Common myeloid progenitor, CD34-positive (primary cell): ENCODE results near the gene GUK1. TPM values are rescaled to one million over a fixed set of nuclear protein-coding genes. Genes with fewer than 3 reads are reported as not detected.

Experiments used
- CTCF ChIA-PET: fragments of 350-600 bp; sonication (Branson Sonifier 250); formaldehyde crosslinking; loops from one replicate; lab custom pipeline; 2021; ENCODE audit warnings: antibody characterized with exemption; lab: Charles Lee
- POLR2A ChIA-PET: fragments of 350-600 bp; sonication (Branson Sonifier 250); formaldehyde crosslinking; loops from one replicate; lab custom pipeline; 2021; ENCODE audit warnings: antibody characterized with exemption; lab: Charles Lee
- DNase-seq, 3 donors: peaks; one replicate each; pipeline versions ENCODE4 v3.0.0 to v3.0.0-alpha.2; 2013
- H3K27ac ChIP-seq, 2 experiments: 1 replicate in 1 of 2; 2 replicates in 1 of 2; pipeline ENCODE4 v1.7.0; 2013; ENCODE audit warnings: inconsistent platforms in 2 of 2, low read length in 2 of 2, mild to moderate bottlenecking in 2 of 2, low read depth in 1 of 2, moderate library complexity in 1 of 2; ENCODE audit not compliant: severe bottlenecking in 2 of 2, insufficient read depth in 1 of 2, poor library complexity in 1 of 2
- H3K27me3 ChIP-seq, 5 experiments: replicated peaks in 2 of 5; 1 replicate in 3 of 5; 2 replicates in 2 of 5; pipeline versions ENCODE4 v1.6.1 to v1.7.0; 2013; ENCODE audit warnings: low read length in 4 of 5, mild to moderate bottlenecking in 2 of 5, moderate library complexity in 2 of 5, inconsistent platforms in 1 of 5; ENCODE audit not compliant: insufficient read depth in 5 of 5, control insufficient read depth in 4 of 5
- H3K36me3 ChIP-seq, 4 experiments: 1 replicate in 2 of 4; 2 replicates in 2 of 4; pipeline versions ENCODE4 v1.6.1 to v1.7.0; 2013; ENCODE audit warnings: low read length in 3 of 4, control low read depth in 1 of 4, mild to moderate bottlenecking in 1 of 4; ENCODE audit not compliant: control insufficient read depth in 4 of 4, insufficient read depth in 4 of 4
- H3K4me1 ChIP-seq, 4 experiments: 1 replicate in 3 of 4; 2 replicates in 1 of 4; pipeline versions ENCODE4 v1.6.1 to v1.7.1; 2013; ENCODE audit warnings: low read length in 3 of 4, mild to moderate bottlenecking in 3 of 4, control low read depth in 1 of 4, inconsistent platforms in 1 of 4, moderate library complexity in 1 of 4; ENCODE audit not compliant: control insufficient read depth in 4 of 4, insufficient read depth in 4 of 4; ENCODE audit errors: control extremely low read depth in 1 of 4
- H3K4me3 ChIP-seq, 7 experiments: 1 replicate in 4 of 7; 2 replicates in 3 of 7; pipeline versions ENCODE4 v1.5.1 to v1.7.0; 2013; ENCODE audit warnings: mild to moderate bottlenecking in 7 of 7, low read length in 6 of 7, moderate library complexity in 6 of 7, inconsistent platforms in 2 of 7, low read depth in 2 of 7, control low read depth in 1 of 7; ENCODE audit not compliant: insufficient read depth in 4 of 7, control insufficient read depth in 1 of 7; ENCODE audit errors: extremely low read depth in 1 of 7
- H3K9me3 ChIP-seq, 5 experiments: 1 replicate in 4 of 5; 2 replicates in 1 of 5; pipeline versions ENCODE4 v1.6.1 to v1.7.1; 2013; ENCODE audit warnings: low read length in 4 of 5, mild to moderate bottlenecking in 2 of 5, inconsistent platforms in 1 of 5, low read depth in 1 of 5, moderate library complexity in 1 of 5; ENCODE audit not compliant: control insufficient read depth in 4 of 5, insufficient read depth in 2 of 5; ENCODE audit errors: control extremely low read depth in 1 of 5
- WGBS: methylation state at CpG from one replicate; pipeline ENCODE4 v1.1.5; 2013; ENCODE audit not compliant: insufficient coverage; 5-methylcytosine and 5-hydroxymethylcytosine counted together
- polyA plus RNA-seq: library from polyadenylated mRNA; unstranded; fragments of 120-200 nt; gene quantifications from one replicate; pipeline ENCODE4 v1.2.1, GENCODE V29; 2013

Gene GUK1
- polyA plus RNA-seq: 97.5 TPM

DNA sequence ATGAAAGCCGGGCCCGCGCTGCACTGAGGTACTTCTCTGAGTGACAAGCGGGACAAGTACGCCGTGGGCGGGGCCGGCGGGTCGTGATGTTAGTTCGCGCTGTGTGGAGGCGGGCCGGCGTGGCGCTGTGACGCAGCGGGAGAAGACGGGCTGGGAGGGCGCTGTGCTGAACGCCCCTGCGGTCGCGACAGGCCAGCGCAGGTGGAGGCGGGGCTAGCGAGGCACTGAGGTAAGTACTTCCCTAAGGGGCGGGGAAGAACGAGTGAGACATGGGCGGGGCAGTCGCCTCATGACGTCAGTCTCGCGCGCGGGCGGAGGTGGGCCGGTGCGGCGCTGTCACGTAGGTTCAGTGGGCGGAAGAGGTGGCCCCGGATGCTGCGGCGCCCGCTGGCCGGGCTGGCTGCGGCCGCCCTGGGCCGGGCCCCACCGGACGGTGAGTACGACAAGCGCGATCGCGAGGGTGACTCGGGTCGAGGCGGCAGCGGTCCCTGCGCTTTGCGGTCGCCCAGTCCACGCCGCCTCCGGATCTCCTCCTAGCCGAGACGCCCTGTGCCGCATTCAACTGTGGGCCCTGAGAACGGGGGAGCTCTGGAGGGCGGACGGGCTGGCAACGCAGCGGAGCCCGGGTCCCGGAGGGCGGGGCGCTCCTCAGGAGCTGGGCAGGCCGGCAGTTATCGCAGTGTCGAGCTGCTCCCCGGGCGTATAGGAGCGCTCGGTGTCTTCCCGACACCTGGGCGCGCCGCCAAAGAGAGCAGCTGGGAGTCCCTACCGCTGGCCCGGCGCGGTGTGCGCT is at the start of gene GUK1:
GUK1 (plus strand) TSS at position 349 of the 793 bp plus-strand sequence; CDS start at position 373, 24 bp downstream.
- Histone ChIP-seq H3K4me1 (peaks cover 4 to 45% (median 41%) of the 10 kb centered on the region in 4 experiments), H3K4me3 (peak within 1 kb of the TSS; percentile 74 to 97 (median 90)), H3K27ac (peak within 1 kb of the TSS; percentile 89 to 95), H3K9me3 (no peaks in the 10 kb centered on the region), H3K36me3 (peaks cover 2 to 8% (median 3%) of the 10 kb centered on the region in 4 experiments), H3K27me3 (peaks cover 0 to 2% (median 0%) of the 10 kb centered on the region in 5 experiments)
- POLR2A ChIA-PET: interaction anchor here (0.7 to 1.4 kb wide), 3 partner anchors 17 to 33 kb away, joined by 3 to 10 read pairs (median 4); partner anchors contain the start of gene IBA57
- CTCF ChIA-PET: interaction anchor here (12.8 kb wide), 1 partner anchor 25 kb away, joined by 136 read pairs; the partner anchor contains the start of gene IBA57
- 0% methylated on average over 94 of the region's 95 CpGs for WGBS
- peak; percentile 100 for DNase-seq

GRCh38 chr1:228090613-228091081 is 49.4 kb upstream of the GUK1 start:
- 20% methylated on average over 1 of the region's 2 CpGs for WGBS
- CTCF ChIA-PET: interaction anchor here (0.9 to 2.8 kb wide), 5 partner anchors 10 to 92 kb away, joined by 3 to 10 read pairs (median 5); no protein-coding TSS in a partner anchor
- Histone ChIP-seq H3K27ac (no peak overlapping the region), H3K27me3 (no peaks in the 10 kb centered on the region), H3K9me3 (peaks cover 0 to 17% (median 11%) of the 10 kb centered on the region in 5 experiments), H3K4me3 (peak overlapping the region in 2 of 7 experiments; percentile 25 to 57), H3K4me1 (peaks cover 24 to 67% (median 59%) of the 10 kb centered on the region in 4 experiments), H3K36me3 (peaks cover 0 to 68% (median 18%) of the 10 kb centered on the region in 4 experiments)
- no peak for DNase-seq
- POLR2A ChIA-PET: no interaction called here

DNA sequence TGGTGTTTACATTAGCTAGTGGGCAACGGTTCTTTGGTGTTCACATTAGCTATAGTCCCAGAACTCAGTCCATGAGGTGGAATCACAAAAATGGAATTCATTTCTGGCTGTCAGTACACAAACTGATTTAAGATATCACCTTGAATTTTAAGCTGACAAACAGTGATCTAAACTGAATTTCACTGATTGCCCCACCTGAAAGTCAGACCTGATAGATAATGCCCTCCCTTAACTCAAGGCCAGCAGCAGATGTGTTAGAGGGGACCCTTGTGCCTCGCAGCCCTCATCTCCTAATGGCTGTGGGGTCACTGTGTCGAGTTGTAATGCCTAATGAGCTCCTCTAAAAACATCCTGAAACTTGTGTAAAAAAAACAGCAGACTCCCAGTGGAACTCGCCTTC is 49.0 kb upstream of the GUK1 start:
- H3K4me1 ChIP-seq: peaks cover 23 to 63% (median 54%) of the 10 kb centered on the region in 4 experiments
- CTCF ChIA-PET: interaction anchor here (0.9 to 2.8 kb wide), 5 partner anchors 9 to 92 kb away, joined by 3 to 10 read pairs (median 5); no protein-coding TSS in a partner anchor
- H3K4me3 ChIP-seq: peak overlapping the region in 1 of 7 experiments; percentile 25
- WGBS: 97% methylated on average over 4 of the region's 4 CpGs
- no peaks in the 10 kb centered on the region for H3K27me3 ChIP-seq
- DNase-seq: no peak
- POLR2A ChIA-PET: interaction anchor here (0.5 kb wide), 1 partner anchor 21 kb away, joined by 3 read pairs; no protein-coding TSS in a partner anchor
- H3K9me3 ChIP-seq: peaks cover 0 to 17% (median 11%) of the 10 kb centered on the region in 5 experiments
- H3K27ac ChIP-seq: no peak overlapping the region
- peaks cover 0 to 70% (median 18%) of the 10 kb centered on the region in 4 experiments for H3K36me3 ChIP-seq

DNA sequence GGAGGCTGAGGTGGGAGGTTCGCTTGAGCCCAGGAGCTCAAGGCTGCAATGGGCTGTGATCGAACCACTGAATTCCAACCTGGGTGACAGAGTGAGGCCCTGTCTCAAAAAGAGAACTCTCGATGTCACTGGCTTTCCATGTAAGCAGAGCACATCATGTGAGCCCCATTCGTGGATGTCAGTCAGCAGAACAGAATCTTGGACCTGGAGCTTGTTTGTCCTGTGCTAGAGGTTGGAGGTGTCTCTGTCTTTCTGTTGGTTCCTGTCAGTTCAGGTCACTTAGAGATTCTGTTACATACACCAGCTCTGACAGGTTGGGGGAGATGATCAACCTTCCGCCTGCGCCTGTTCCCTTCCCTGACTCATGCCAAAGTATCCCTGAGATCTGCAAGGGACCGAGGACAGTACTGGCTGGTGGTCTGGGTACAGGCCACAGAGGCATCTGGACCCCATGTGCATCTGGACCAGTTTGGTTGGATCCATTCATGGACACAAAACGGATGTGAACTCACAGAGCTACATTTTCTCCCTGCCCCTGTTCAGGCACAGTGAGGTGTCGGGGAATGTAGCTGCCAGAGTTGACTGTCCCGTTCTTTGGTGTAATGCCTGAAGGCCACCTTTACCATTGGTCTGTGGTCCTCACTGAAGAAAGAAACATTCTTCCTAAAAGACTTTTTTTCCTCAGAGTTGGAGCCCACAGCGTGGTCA is 47.6 kb upstream of the GUK1 start:
- H3K4me3 ChIP-seq: no peak overlapping the region
- POLR2A ChIA-PET: interaction anchor here (1.4 kb wide), 1 partner anchor 11 kb away, joined by 3 read pairs; no protein-coding TSS in a partner anchor
- CTCF ChIA-PET: interaction anchor here (1.1 to 2.0 kb wide), 4 partner anchors 8 to 27 kb away, joined by 3 to 7 read pairs (median 3); no protein-coding TSS in a partner anchor
- DNase-seq: no peak
- peaks cover 0 to 79% (median 26%) of the 10 kb centered on the region in 4 experiments for H3K36me3 ChIP-seq
- peaks cover 17 to 49% (median 40%) of the 10 kb centered on the region in 4 experiments for H3K4me1 ChIP-seq
- H3K27me3 ChIP-seq: no peaks in the 10 kb centered on the region
- no peak overlapping the region for H3K27ac ChIP-seq
- 96% methylated on average over 9 of the region's 11 CpGs for WGBS
- H3K9me3 ChIP-seq: peaks cover 0 to 17% (median 11%) of the 10 kb centered on the region in 5 experiments

DNA sequence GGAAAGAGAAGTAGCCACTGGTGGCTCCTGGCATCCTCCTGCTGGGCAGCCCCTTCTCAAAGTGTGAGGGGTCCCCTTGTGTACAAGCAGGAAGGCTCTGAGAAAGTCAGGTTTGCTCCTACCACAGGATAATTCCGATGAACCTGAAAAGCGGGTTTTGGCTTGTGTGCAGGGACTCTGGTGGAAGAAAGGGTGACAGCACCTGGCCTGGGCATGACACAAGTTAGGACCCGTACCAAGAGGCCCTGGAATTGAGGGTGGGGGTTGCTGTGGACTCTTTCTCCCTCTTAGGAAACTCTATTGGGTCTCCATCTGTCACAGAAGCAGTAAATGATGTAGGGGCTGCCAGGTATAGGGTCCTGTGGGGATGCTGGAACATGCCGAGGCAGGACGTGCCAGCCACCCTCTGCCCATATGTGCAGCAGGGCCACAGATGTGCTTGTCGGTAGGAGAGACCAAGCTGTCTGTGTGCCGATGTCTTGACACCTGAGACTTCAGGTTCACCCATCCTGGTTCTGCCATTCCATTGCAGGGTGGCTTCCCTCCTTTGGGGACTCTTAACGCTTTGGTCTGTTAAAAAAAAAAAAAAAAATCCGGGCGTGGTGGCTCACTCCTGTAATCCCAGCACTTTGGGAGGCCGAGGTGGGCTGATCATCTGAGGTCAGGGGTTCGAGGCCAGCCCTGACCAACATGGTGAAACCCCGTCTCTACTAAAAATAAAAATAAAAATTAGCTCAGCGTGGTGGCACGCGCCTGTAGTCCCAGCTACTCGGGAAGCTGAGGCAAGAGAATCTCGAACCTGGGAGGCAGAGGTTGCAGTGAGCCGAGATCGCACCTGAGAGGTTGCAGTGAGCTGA is 46.8 kb upstream of the GUK1 start:
- CTCF ChIA-PET: interaction anchor here (1.1 to 1.6 kb wide), 3 partner anchors 10 to 94 kb away, joined by 3 read pairs; no protein-coding TSS in a partner anchor
- peaks cover 0 to 17% (median 11%) of the 10 kb centered on the region in 5 experiments for H3K9me3 ChIP-seq
- H3K4me3 ChIP-seq: no peak overlapping the region
- no peak overlapping the region for H3K27ac ChIP-seq
- POLR2A ChIA-PET: interaction anchor here (1.4 kb wide), 1 partner anchor 11 kb away, joined by 3 read pairs; no protein-coding TSS in a partner anchor
- WGBS: 100% methylated on average over 15 of the region's 20 CpGs
- no peak for DNase-seq
- peaks cover 13 to 41% (median 32%) of the 10 kb centered on the region in 4 experiments for H3K4me1 ChIP-seq
- no peaks in the 10 kb centered on the region for H3K27me3 ChIP-seq
- H3K36me3 ChIP-seq: peaks cover 0 to 81% (median 31%) of the 10 kb centered on the region in 4 experiments
